Measurements from ENCODE around the gene RUFY3. TPM values are rescaled to one million over a fixed set of nuclear protein-coding genes. Genes with fewer than 3 reads are reported as not detected.
A peak's percentile ranks its signal among the peaks of the same experiment; 100 is the strongest.

The RUFY3 gene
- total and polyA plus RNA-seq, 2 of the 13 experiments (the other 11 are each of a cell fraction or from before 2014, with no cell fraction given), result 17.9 to 25.3 TPM

- TF ChIP-seq GTF3A (CRISPR knock-in tag; conservative IDR thresholded peaks at IDR 0.05), result no peak
These were observed 8.2 kb upstream of the RUFY3 start (continued) for GRCh38 chr4:70713453-70714078.

GRCh38 chr4:70714079-70714887 lies 7.5 kb upstream of the RUFY3 start:
- no peaks in the 10 kb centered on the region for H4K20me1 ChIP-seq (ENCODE audit: insufficient read depth, low read length)
- H2AFZ ChIP-seq (ENCODE audit: low read length), result no peak overlapping the region
- no peak overlapping the region for H3K9ac ChIP-seq (ENCODE audit: insufficient read depth, low read depth, low read length)
- no peaks in the 10 kb centered on the region for H3K27me3 ChIP-seq (ENCODE audit: control insufficient read depth in 1 of 2, insufficient read depth in 2 of 2, low read length in 2 of 2)
- peaks cover 79% of the 10 kb centered on the region for H3K4me1 ChIP-seq (ENCODE audit: insufficient read depth, low read length)
- peak; percentile 67 for FAIRE-seq
- peak overlapping the region; percentile 55 for H3K4me2 ChIP-seq (ENCODE audit: low read depth, low read length)
- no peaks in the 10 kb centered on the region for H3K9me3 ChIP-seq (ENCODE audit: low read length)
- peak overlapping the region in 1 of 3 experiments; percentile 32; a peak in 1 of 6 replicates for H3K4me3 ChIP-seq (replicated peaks in 1 of 3; ENCODE audit: insufficient read depth in 1 of 3, low read depth in 2 of 3, low read length in 3 of 3)
- H3K36me3 ChIP-seq (replicated peaks in 1 of 2; ENCODE audit: control insufficient read depth in 1 of 2, insufficient read depth in 2 of 2, low read length in 2 of 2), result no peaks in the 10 kb centered on the region
- DNase-seq (ENCODE audit: low spot score), result peak; percentile 75
- in situ Hi-C loops (cut with HindIII; ENCODE audit: extremely low pct_ligation_motif_present, low pct_unique_long_range_greater_than_20kb) (no loop called here), intact Hi-C loops (cut with micrococcal nuclease; ENCODE audit: unreplicated experiment) (no loop called here)
- 37% methylated on average over 5 of the region's 5 CpGs for WGBS (ENCODE audit: low lambda C conversion rate)
- BruUV-seq (replicated peaks), result TSS peak; percentile 9
- peak; percentile 95 for ATAC-seq
- H3K79me2 ChIP-seq (ENCODE audit: insufficient read depth, low read length), result peaks cover 29% of the 10 kb centered on the region
- H3K27ac ChIP-seq (ENCODE audit: extremely low read length, insufficient read depth, low read length), result peak overlapping the region; percentile 57
- ChIA-PET POLR2A (interaction anchor here (1.6 kb wide), 1 partner anchor 10 kb away, joined by 8 read pairs; no protein-coding TSS in a partner anchor), CTCF (ENCODE audit: low intra/inter-chr PET ratio, low total read pairs) (no interaction called here)
- TF ChIP-seq SRSF1 (optimal IDR thresholded peaks at IDR 0.05; ENCODE audit: low read depth, low read length), result no peak
- no peak for TF ChIP-seq FOSL1 (CRISPR knock-in tag; IDR thresholded peaks at IDR 0.05; ENCODE audit: borderline replicate concordance)
- TF ChIP-seq RXRB (CRISPR knock-in tag; IDR thresholded peaks at IDR 0.05; ENCODE audit: borderline replicate concordance), result peak; percentile 61; the same call in 1 of the 2 replicates
- no peak for TF ChIP-seq ZNF337 (CRISPR knock-in tag; IDR thresholded peaks at IDR 0.05; ENCODE audit: borderline replicate concordance, low read depth)
- TF ChIP-seq JARID2 (CRISPR knock-in tag; IDR thresholded peaks at IDR 0.05; ENCODE audit: insufficient replicate concordance), result no peak
- no peak for TF ChIP-seq MLXIP (CRISPR knock-in tag; IDR thresholded peaks at IDR 0.05; ENCODE audit: borderline replicate concordance)
- no peak for TF ChIP-seq HNRNPUL1 (IDR thresholded peaks at IDR 0.05; ENCODE audit: low read depth, low read length)
- TF ChIP-seq AGO2 (optimal IDR thresholded peaks at IDR 0.05; ENCODE audit: low read depth, low read length), result no peak
- no peak for TF ChIP-seq ONECUT2 (CRISPR knock-in tag; IDR thresholded peaks at IDR 0.05)
- TF ChIP-seq DRAP1 (CRISPR knock-in tag; IDR thresholded peaks at IDR 0.05), result no peak
- peak; percentile 87 for TF ChIP-seq SAP130 (CRISPR knock-in tag; IDR thresholded peaks at IDR 0.05; ENCODE audit: low read depth)
- TF ChIP-seq MIXL1 (CRISPR knock-in tag; IDR thresholded peaks at IDR 0.05), result 0 out of 2 replicates have a peak, but pooled peaks have one; percentile 11
- TF ChIP-seq POLR2G (IDR thresholded peaks at IDR 0.05; ENCODE audit: low read depth, low read length), result no peak
- TF ChIP-seq ZNF234 (CRISPR knock-in tag; conservative IDR thresholded peaks at IDR 0.05), result no peak
- TF ChIP-seq DMAP1 (CRISPR knock-in tag; IDR thresholded peaks at IDR 0.05), result 0 out of 2 replicates have a peak, but pooled peaks have one; percentile 30
